HG03432 (cell line): ENCODE measurements around the gene PRKAA2.
A peak's percentile ranks its signal among the peaks of the same experiment; 100 is the strongest.
"Not testable (repeated sequence)": the region's sequence is repeated elsewhere in the genome, so short reads cannot be mapped to it uniquely, and the experiment has no call there.

Source experiments
- ATAC-seq: cut with Tn5 transposase; IDR thresholded peaks from one replicate; pipeline ENCODE4 v1.9.1; 2021; ENCODE audit warnings: mild to moderate bottlenecking, moderate library complexity; ENCODE audit not compliant: unreplicated experiment

PRKAA2 gene

DNA sequence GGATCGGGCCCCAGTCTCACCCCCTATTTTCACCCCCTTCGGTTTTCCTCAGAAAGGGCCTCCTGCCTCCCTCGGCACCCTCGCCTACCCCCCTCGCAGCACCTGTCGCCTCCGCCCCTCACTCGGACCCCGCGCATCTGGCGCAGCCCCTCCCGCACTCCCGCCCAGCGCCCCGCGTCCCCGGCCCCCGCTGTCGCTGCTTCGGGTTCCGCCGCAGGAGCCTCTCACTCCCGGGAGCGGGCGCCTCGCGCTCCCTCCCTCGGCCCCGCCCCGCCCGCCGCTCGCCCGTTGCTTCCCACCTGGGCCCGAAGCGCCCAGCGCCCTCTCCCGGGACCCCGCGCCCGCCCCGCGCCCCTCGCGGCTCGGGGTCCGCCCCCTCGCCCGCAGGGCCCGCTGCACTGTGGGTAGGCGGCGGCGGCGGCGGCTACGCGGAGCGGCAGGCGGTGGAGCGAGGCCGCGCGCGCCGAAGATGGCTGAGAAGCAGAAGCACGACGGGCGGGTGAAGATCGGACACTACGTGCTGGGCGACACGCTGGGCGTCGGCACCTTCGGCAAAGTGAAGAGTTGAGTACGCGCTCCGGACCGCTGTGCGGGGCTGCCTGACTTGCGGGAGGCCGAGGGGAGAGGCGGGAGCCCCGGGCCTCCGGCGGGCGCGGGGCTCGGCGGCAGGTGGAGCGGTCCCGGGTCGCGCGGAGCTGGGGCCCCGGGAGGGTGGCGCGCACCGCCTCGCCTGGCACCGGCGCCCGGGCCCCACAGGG is at the start of gene PRKAA2:
Gene PRKAA2, plus strand, starts transcription at position 396 of the 758 bp plus-strand sequence. Its CDS starts 74 bp downstream, at position 470.
- ATAC-seq = peak; percentile 68

DNA sequence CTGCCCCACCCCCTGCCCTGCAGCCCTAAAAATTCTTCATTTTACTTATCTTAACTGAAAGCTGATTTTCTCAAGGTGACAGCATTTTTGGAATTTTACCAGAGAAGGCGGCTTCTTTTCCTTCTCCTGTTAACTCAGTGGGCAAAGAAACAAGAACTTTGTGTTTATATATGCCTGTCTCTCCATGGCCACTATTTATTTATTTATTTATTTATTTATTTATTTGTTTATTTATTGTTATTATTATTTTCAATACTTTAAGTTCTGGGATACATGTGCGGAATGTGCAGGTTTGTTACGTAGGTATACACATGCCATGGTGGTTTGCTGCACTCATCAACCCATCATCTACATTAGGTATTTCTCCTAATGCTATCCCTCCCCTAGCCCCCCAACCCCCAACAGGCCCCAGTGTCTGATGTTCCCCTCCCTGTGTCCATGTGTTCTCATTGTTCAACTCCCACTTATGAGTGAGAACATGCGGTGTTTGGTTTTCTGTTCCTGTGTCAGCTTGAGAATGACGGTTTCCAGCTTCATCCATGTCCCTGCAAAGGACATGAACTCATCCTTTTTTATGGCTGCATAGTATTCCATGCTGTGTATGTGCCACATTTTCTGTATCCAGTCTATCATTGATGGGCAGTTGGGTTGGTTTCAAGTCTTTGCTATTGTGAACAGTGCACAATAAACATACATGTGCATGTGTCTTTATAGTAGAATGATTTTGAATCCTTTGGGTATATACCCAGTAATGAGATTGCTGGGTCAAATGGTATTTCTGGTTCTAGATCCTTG is 49.5 kb upstream of the PRKAA2 start:
- not testable (repeated sequence) for ATAC-seq

DNA sequence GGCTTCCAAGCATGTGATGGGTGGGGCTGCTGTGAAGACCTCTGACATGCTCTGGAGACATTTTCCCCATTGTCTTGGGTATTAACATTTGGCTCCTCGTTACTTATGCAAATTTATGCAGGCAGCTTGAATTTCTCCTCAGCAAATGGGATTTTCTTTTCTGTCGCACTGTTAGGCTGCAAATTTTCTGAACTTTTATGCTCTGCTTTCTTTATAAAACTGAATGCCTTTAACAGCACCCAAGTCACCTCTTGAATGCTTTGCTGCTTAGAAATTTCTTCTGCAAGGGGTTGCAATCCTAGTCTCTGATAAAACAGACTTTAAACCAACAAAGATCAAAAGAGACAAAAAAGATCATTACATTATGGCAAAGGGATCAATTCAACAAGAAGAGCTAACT is 35.0 kb upstream of the PRKAA2 start:
- ATAC-seq = not testable (repeated sequence)

DNA sequence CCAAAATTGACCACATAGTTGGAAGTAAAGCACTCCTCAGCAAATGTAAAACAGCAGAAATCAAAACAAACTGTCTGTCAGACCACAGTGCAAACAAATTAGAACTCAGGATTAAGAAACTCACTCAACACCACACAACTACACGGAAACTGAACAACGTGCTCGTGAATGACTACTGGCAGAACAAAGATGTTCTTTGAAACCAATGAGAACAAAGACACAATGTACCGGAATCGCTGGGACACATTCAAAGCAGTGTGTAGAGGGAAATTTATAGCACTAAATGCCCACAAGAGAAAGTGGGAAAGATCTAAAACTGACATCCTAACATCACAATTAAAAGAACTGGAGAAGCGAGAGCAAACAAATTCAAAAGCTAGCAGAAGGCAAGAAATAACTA is 34.3 kb upstream of the PRKAA2 start:
- not testable (repeated sequence) for ATAC-seq

DNA sequence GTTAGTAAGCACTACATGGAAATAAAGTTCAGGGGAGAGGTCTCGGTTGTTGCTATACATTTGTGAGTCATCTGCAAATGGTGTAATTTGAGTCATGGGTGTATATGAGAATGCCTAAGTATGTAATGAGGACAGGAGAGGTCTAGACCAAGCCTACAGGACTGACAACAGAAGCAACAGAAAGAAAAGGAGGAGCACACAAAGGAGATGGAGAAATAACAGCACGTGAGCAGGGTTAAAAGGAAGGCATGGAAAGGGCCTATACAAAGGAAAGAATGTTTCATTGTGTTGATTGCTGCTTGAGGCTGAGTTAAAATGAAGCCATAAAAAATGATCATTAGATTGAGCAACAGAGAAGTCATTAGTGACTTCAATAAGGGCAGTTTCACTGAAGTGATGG is 28.0 kb upstream of the PRKAA2 start:
- no peak for ATAC-seq

DNA sequence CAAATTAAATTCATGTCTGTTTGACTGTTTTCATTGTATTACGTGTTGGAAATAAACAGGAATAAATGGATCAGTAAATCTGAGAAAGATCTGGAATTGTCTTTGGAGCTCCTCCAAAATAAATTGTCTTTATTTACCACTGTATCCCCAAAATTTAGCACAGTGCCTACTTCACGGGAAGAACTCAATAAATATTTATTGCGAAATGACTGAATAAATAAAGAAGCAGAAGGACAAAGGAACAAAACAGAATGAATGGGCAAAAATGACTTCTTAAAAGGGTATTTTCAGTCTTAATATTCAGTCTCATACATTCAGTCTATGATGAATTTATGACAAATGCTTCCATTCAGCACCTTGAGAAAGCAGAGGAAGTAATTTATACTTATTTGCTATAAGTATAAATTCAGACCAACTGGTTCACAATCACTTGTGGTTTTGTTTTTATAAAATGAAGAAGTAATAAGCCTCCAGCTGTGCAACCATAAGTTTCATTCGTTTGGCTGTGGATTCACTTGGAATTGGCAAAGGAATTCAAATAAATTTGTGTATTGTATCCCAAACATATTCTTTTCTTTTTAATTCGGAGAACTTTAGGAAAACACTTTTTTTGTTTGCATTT is 19.2 kb upstream of the PRKAA2 start:
- no peak for ATAC-seq

DNA sequence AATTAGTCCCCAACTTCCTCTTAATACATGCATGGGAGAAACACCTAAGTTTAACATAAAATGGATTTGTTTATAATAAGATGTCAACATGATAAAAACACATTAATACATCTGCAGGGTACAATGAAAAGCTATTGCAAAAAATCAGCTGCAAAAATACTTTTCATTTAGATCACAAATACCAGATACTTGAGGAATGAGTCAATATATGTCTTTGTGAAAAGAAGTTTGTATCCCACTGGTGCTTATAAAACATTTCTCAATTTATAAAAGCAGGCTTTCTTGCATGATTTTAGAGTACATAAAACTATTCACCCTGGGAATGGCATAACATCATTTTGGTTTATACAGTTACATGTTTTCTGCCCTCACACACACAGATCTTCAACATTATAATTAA is 18.6 kb upstream of the PRKAA2 start:
- ATAC-seq = no peak

DNA sequence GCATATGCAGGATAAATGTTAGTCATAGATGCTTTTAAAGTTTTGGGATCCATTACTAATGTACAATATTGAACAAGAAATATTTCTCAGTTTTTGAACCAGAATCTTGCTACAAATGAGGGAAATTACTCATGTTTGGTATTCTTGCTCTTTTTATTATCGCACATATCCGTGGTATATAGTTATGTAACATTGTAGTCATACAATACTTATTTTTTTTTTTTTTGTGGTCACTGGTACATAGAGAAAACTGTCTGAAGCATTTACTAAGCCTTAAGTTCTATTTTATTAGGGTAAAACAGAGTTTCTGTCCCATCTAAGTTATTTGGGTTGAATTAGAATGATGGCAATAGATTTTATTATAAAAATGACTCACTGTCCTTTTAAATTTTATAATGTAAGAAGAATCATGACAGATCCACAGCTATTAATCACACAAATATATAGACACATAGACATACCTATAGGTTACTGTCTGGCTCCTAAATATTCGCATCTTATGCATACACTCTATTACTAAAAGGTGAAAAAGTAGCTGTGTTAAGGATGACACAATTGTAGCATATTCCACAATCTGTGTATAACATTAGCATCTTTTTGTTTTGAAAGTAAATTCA is 18.0 kb upstream of the PRKAA2 start:
- no peak for ATAC-seq

DNA sequence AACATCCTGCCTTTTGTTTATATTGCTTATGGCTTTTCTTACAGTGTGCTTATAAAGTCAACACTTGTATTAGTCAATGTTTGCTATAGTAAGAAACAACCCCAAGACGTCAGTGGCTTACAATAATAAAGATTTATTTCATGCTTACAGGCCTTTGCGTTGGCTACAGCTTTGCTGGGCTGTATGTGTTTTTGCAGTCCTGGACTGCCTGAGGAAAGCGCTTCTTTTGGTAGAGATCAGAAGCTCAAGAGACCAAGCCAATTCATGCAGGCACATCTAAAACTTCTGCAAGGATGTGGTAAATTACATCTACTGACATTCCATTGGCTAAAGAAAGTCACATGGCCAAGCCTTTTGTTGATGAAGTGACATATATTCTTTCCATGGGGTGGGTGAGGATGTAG is 17.5 kb upstream of the PRKAA2 start:
- ATAC-seq = no peak

DNA sequence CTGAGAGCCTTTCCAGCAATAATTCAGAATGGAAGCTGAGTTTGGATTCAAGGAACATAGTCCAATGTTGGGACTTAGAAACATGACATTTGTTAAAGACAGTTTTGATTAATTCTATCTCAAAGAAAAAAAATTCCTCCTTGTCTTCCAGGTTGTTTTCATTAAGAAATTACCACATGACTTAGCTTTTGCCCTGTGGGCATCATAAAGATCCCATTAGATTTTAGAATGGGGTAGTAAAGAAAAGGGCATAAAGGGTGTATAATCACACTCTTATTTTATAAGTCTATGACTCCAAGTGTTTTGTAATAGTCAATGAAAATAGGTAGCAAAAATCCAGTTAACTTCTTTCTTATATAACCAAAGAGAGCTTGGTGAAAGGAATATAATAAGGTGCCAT is 14.3 kb upstream of the PRKAA2 start:
- no peak for ATAC-seq

DNA sequence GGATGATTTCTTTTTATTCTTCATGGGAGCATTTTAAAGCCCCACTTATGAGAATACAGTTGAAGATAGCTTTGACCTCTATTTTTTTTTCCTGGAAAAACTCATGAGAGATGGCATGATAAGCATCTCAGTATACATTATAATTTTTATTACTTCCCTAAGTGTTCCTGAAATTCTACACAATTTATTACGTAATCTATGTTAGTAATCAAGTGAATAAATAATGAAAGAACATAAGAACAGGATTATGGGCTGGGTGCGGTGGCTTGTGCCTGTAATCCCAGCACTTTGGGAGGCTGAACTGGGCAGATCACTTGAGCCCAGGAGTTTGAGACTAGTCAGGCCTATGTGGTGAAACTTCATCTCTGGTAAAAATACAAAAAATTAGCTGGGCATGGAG is 13.2 kb upstream of the PRKAA2 start:
- no peak for ATAC-seq

DNA sequence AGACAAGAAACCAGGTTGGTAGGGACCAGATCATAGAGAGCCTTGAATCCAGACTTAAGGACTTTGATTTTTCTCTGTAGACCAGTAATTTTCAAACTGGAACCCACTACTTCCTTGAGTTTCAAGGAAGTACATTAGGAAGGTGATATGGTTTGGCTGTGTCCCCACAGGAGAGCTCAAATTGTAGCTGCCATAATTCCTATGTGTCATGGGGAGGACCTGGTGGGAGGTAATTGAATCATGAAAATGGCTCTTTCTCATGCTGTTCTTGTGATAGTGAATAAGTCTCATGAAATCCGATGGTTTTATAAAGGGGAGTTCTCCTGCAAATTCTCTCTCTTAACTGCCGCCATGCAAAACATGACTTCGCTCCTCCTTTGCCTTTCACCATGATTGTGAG is 10.1 kb upstream of the PRKAA2 start:
- no peak for ATAC-seq

DNA sequence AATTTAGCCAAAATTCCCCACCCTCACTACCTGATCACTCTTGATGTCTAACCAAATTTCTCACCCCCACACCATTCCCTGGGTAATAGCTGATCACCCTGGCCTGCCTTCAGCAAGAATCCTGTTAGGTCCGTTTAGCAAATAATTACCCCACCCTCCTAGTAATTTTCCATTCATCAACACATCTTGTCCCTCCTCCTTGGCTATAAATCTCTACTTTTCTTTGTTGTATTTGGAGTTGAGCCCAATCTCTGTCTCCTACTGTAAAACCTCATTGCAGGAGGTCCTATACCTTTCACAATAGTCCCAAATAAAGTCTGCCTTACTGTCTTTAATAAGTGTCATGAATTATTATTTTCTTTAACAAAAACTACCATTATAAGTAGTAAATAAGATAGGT is 6.9 kb upstream of the PRKAA2 start:
- no peak for ATAC-seq

DNA sequence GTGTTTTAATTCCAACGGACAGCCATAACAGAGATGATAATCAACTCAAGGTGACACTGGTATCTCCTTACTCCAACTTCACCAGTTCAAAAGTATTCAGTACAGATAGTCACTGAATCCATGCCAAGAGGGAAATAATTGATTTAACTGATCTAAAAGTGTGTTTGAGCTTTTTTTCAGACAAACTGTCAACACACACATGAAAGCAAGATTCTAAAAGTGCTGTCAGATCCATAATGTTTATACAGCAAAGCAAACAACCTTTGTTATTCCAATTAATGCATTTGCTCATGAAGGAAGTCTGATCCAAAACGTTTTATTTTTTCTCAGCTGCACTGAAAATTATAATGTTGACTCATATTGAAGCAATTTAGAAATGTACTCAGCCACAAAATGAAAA is 5.9 kb upstream of the PRKAA2 start:
- no peak for ATAC-seq

DNA sequence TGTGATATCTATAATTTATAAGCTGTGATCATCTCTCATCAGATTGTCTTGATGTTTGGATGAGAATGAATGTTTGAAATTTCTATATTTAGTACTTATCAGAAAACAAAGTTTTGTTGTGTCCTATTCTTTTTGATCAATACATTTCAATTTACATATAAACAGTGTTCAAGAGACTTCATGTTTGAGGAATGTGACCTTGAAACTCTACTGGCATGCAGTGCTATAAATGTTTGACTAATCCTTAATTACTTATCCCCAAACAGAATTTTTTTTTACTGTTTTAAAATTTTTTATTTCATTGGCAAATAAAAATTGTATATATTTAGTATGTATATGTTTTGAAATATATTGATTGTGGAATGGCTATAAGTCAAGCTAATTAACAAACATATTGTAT is 1.5 kb upstream of the PRKAA2 start:
- ATAC-seq = no peak

DNA sequence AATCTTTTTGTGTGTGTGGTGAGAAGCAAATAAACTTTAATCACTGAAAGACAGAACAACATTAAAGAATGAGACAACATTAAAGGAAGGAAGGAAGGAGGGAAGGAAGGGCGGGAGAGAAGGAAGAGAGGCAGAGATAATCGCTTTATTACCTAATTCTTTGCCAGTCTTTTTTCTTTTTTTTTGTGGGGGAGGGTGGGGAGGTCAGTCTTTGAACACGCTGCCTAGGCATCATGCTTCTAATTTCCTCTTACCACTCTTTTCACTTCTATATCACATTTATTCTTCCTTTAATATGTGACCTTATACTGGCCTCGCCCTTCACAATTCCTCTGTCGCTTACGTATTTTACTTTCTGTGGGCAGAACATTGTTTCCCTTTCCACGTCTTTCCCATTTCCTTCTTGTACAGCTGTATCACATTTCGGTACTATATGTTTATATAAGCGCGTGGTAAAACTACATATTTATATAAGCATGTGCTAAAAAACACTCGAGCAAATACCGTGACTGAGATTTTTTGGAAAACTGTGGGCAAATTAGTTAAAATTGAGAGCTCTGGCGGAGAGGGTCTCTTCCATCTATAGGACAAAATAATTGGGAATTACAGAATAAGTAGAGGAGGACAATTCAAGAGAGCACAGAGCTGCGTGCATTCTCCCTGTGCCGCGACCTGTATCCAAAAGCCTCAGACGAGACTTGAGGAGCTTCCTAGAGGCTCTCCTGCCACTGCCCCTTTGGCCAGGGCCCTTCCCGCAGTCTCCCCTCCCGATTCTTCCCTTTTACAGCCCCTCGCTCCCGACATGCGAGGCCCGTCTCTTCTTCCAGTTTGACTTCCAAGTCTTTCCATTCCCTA is 823 bp upstream of the PRKAA2 start:
- ATAC-seq = no peak

DNA sequence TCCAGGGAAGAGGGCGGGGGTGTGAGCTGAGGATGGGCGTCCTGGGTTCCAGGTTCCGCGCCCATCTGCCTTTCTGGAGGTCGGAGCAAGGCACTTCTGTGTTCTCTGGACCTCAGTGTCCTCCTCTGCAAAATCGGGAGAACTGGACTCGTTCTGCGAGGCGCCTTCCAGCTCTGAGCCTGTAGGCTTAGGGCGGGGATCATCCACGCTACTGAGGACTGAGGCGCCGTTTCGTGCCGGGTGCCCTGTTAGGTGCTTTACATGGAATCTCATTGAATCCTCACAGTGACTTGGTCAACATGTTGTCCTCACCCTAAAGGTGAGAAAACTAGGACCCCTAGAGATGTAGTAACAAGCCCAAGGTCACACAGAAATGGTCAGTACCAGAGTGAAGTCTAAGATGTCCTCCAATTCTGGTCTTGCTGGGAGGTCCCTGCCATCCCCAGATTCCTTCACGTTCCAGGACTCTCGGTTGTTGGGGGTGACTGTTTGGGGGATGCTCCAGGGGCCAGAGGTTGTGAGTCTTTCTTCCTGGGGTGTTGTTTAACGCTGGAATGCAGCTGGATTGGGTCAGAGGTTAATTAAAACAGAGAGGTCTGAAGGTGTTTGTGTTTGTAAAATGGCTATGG is 677 bp downstream of the PRKAA2 start:
- ATAC-seq = peak; percentile 28

DNA sequence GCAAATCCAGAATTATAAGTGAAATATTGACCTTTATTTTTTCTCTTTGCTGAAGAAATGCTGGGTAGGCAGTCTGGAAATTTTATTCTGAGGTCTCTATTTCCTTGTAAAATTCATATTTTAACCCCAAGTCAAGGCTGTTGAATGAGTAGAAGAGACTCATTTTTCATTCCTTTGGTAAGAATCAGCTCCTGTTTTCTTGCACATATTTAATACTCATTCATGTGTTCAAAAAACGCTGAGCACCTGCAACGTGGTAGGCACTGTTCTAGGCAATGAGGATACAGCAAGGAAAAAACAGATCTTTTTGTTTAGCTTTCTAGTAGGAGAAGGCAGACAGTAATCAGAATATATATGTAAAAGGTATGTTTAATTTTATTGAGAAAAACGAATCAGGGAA is 1.5 kb downstream of the PRKAA2 start:
- no peak for ATAC-seq

DNA sequence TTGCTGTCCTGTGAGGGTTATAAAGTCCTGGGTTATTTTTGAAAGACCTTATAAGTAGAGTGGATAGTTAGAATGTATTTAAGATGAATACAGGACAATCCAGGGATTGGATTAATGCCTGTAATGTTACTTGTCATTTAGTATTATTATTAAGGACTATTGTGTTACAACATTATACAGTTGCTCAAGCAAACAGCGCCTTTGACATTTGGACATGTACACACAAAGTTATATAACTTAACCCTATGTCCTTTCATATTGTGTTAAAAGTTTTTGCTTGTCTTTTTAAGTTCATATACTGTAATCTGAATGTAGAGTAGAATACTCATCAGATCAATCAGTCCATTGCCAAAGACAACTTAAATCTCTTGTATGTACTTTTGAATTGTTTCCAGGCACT is 2.0 kb downstream of the PRKAA2 start:
- ATAC-seq = no peak

DNA sequence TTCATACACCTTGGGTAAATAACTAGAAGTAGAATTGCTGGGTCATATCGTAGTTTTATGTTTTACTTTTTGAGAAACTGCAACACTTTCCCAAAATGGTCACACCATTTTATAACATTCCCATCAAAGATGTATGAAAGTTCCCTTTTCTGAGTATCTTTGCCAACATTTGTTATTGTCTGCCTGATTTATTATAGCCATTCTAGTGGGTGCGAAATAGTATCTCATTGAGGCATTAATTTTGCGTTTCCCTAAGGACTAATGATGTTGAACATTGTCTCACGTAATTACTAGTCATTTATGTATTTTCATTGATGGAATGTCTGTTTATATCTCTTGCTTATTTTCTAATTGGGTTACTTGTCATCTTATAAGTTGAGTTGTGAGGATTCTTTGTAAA is 3.4 kb downstream of the PRKAA2 start:
- ATAC-seq = no peak
